ENCODE data around the gene NXPE3. TPM values are rescaled to one million over a fixed set of nuclear protein-coding genes. Genes with fewer than 3 reads are reported as not detected.
"Not testable (repeated sequence)": the region's sequence is repeated elsewhere in the genome, so short reads cannot be mapped to it uniquely, and the experiment has no call there.

The NXPE3 gene
- total RNA-seq, 1 experiment from 2014 or later: 37.6 TPM

DNA sequence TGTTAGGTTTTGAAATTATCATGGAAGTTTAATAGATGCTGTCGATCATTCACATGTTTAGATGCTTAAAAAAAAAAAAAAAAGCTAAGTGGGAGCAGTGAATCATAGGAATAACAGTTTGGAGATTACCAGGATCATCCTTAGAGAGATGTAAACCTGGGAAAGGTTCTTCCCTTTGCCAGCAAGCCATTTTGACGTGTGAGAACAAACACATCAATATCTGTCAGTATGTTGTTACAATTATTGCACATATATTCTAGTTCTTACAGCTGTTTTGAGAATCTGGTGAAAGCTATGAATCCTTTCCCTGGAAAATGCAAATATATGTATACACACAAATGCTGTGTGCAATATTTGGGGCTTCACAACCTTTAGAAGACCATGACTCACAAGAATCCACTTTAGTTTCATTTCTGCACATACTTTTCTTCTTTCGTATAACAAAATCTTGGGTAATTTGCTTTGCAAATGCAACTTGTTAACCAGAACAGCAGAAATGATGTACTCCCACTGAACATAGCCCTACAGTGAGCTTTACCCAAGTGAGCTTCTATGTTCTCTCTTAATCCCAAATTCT lies 82.3 kb downstream of the NXPE3 start:
- H3K36me3 ChIP-seq (ENCODE audit: insufficient read depth, low read length, poor library complexity, severe bottlenecking): peaks cover 55% of the 10 kb centered on the region
- intact Hi-C loops (cut with micrococcal nuclease; ENCODE audit: unreplicated experiment): no loop called here

GRCh38 chr3:101861789-101862415 lies 82.9 kb downstream of the NXPE3 start:
- no peaks in the 10 kb centered on the region for H3K4me1 ChIP-seq (ENCODE audit: insufficient read depth, low read length, poor library complexity, severe bottlenecking)
- no peak overlapping the region for H3K27ac ChIP-seq (ENCODE audit: low read depth, low read length, poor library complexity, severe bottlenecking)
- intact Hi-C loops (cut with micrococcal nuclease; ENCODE audit: unreplicated experiment): no loop called here
- CTCF ChIA-PET: no interaction called here
- DNase-seq (ENCODE audit: low spot score): no peak
- TF ChIP-seq, protein P1, sequence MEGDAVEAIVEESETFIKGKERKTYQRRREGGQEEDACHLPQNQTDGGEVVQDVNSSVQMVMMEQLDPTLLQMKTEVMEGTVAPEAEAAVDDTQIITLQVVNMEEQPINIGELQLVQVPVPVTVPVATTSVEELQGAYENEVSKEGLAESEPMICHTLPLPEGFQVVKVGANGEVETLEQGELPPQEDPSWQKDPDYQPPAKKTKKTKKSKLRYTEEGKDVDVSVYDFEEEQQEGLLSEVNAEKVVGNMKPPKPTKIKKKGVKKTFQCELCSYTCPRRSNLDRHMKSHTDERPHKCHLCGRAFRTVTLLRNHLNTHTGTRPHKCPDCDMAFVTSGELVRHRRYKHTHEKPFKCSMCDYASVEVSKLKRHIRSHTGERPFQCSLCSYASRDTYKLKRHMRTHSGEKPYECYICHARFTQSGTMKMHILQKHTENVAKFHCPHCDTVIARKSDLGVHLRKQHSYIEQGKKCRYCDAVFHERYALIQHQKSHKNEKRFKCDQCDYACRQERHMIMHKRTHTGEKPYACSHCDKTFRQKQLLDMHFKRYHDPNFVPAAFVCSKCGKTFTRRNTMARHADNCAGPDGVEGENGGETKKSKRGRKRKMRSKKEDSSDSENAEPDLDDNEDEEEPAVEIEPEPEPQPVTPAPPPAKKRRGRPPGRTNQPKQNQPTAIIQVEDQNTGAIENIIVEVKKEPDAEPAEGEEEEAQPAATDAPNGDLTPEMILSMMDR (conservative IDR thresholded peaks at IDR 0.05; ENCODE audit: low read depth, low read length): no peak
- TF ChIP-seq EZH2 (IDR thresholded peaks at IDR 0.05; ENCODE audit: borderline replicate concordance, low read depth, low read length, poor library complexity, severe bottlenecking): no peak
- peaks cover 49% of the 10 kb centered on the region for H3K36me3 ChIP-seq (ENCODE audit: insufficient read depth, low read length, poor library complexity, severe bottlenecking)
- BruUV-seq (replicated peaks): no TSS peak
- H3K4me3 ChIP-seq (ENCODE audit: low read depth, low read length, poor library complexity, severe bottlenecking): no peak overlapping the region
- no peaks in the 10 kb centered on the region for H3K9me3 ChIP-seq (ENCODE audit: low read depth, low read length, poor library complexity, severe bottlenecking)
- H3K27me3 ChIP-seq (replicated peaks; ENCODE audit: insufficient read depth, low read depth, low read length, poor library complexity): no peaks in the 10 kb centered on the region
- POLR2A ChIA-PET (ENCODE audit: low non-redundant PET): interaction anchor here (0.6 kb wide), 2 partner anchors 11 to 75 kb away, joined by 4 to 5 read pairs; no protein-coding TSS in a partner anchor

More for the DNA sequence above, 82.3 kb downstream of the NXPE3 start:
- CTCF ChIA-PET: no interaction called here
- no peak for DNase-seq (ENCODE audit: low spot score)
- no peak overlapping the region for H3K4me3 ChIP-seq (ENCODE audit: low read depth, low read length, poor library complexity, severe bottlenecking)
- no peaks in the 10 kb centered on the region for H3K27me3 ChIP-seq (replicated peaks; ENCODE audit: insufficient read depth, low read depth, low read length, poor library complexity)
- POLR2A ChIA-PET (ENCODE audit: low non-redundant PET): interaction anchor here (0.6 kb wide), 2 partner anchors 12 to 75 kb away, joined by 4 to 5 read pairs; no protein-coding TSS in a partner anchor
- no peak overlapping the region for H3K27ac ChIP-seq (ENCODE audit: low read depth, low read length, poor library complexity, severe bottlenecking)
- H3K9me3 ChIP-seq (ENCODE audit: low read depth, low read length, poor library complexity, severe bottlenecking): no peaks in the 10 kb centered on the region
- no TSS peak for BruUV-seq (replicated peaks)
- H3K4me1 ChIP-seq (ENCODE audit: insufficient read depth, low read length, poor library complexity, severe bottlenecking): no peaks in the 10 kb centered on the region
- no peak for TF ChIP-seq EZH2 (IDR thresholded peaks at IDR 0.05; ENCODE audit: borderline replicate concordance, low read depth, low read length, poor library complexity, severe bottlenecking)
- TF ChIP-seq, protein P1 (conservative IDR thresholded peaks at IDR 0.05; ENCODE audit: low read depth, low read length): no peak

DNA sequence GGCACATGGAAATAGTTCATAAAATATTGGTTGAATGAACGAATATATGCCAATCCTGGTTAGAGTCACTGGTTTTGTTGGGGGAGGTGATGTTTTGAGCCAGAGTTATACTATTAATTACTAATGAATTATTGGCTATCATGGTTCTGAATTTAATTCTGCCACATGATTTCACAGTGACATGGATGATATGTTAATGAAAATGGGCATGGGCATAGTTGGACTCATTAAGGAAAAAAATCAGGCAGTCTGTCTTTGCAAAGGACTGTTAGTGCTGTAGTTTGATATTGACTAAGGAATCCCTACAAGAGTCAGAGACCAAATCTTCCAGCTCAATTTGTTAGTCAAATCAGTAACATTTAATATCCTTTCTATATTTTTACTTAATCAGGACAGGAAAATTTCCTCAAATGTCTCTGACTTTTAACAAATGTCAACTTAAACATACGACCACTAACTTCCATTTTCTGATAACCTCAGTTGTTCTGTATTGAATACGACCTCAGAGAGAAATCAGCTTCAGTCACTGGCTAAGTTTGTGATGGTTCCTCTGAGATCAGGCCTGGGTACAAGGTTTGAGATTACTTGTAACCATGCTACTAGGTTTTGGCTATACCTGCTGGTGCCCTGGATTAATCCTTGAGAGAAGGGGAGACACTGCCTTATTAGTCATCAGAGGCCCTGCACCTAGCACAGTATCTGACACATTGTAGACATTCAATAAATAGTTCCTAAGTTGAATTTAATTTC lies 83.6 kb downstream of the NXPE3 start:
- Histone ChIP-seq H3K27me3 (replicated peaks; ENCODE audit: insufficient read depth, low read depth, low read length, poor library complexity) (no peaks in the 10 kb centered on the region), H3K36me3 (ENCODE audit: insufficient read depth, low read length, poor library complexity, severe bottlenecking) (peaks cover 42% of the 10 kb centered on the region), H3K27ac (ENCODE audit: low read depth, low read length, poor library complexity, severe bottlenecking) (no peak overlapping the region), H3K4me1 (ENCODE audit: insufficient read depth, low read length, poor library complexity, severe bottlenecking) (no peaks in the 10 kb centered on the region), H3K9me3 (ENCODE audit: low read depth, low read length, poor library complexity, severe bottlenecking) (no peaks in the 10 kb centered on the region), H3K4me3 (ENCODE audit: low read depth, low read length, poor library complexity, severe bottlenecking) (no peak overlapping the region)
- no peak for DNase-seq (ENCODE audit: low spot score)
- intact Hi-C loops (cut with micrococcal nuclease; ENCODE audit: unreplicated experiment): no loop called here
- BruUV-seq (replicated peaks): no TSS peak
- POLR2A ChIA-PET (ENCODE audit: low non-redundant PET): no interaction called here
- no peak for TF ChIP-seq EZH2 (IDR thresholded peaks at IDR 0.05; ENCODE audit: borderline replicate concordance, low read depth, low read length, poor library complexity, severe bottlenecking)
- TF ChIP-seq, protein P1 (conservative IDR thresholded peaks at IDR 0.05; ENCODE audit: low read depth, low read length): no peak
- CTCF ChIA-PET: no interaction called here

DNA sequence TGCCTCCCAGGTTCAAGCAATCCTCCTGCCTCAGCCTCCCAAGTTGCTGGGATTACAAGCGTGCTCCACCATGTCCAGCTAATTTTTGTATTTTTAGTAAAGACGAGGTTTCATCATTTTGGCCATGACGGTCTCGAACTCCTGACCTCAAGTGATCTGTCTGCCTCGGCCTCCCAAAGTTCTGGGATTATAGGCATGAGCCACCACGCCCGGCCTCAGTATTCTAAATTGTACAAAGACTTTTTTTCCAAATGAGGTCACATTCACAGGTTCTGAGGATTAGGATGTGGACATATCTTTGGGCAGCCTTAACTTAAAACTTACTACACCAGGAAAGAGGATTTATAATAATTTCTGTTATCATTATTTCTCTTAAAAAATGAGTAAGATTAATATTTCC lies 85.9 kb downstream of the NXPE3 start:
- H3K9me3 ChIP-seq (ENCODE audit: low read depth, low read length, poor library complexity, severe bottlenecking); H3K27me3 ChIP-seq (replicated peaks; ENCODE audit: insufficient read depth, low read depth, low read length, poor library complexity); H3K27ac ChIP-seq (ENCODE audit: low read depth, low read length, poor library complexity, severe bottlenecking); POLR2A ChIA-PET (ENCODE audit: low non-redundant PET); H3K4me1 ChIP-seq (ENCODE audit: insufficient read depth, low read length, poor library complexity, severe bottlenecking); H3K4me3 ChIP-seq (ENCODE audit: low read depth, low read length, poor library complexity, severe bottlenecking); intact Hi-C loops (cut with micrococcal nuclease; ENCODE audit: unreplicated experiment); DNase-seq (ENCODE audit: low spot score); CTCF ChIA-PET; BruUV-seq (replicated peaks): not testable (repeated sequence)
- peaks cover 18% of the 10 kb centered on the region for H3K36me3 ChIP-seq (ENCODE audit: insufficient read depth, low read length, poor library complexity, severe bottlenecking)

All from A673 (cell line).